WERI-Rb-1 (cell line): Measurements from ENCODE around the gene MAP7D1.

ENCODE experiments used
- DNase-seq: peaks from one replicate; pipeline ENCODE4 v3.0.0-alpha.2; 2020
- H3K27ac ChIP-seq: fragments of 250-450 bp; sonication (Bioruptor Pico); 2 replicates; pipeline ENCODE4 v1.5.1; 2020; ENCODE audit warnings: mild to moderate bottlenecking, moderate library complexity
- H3K27me3 ChIP-seq: fragments of 250-450 bp; sonication (Bioruptor Pico); 2 replicates; pipeline ENCODE4 v1.5.1; 2021; ENCODE audit warnings: mild to moderate bottlenecking, low read depth, moderate library complexity; ENCODE audit not compliant: insufficient read depth, severe bottlenecking
- H3K36me3 ChIP-seq: fragments of 250-450 bp; sonication (Bioruptor Pico); 2 replicates; pipeline ENCODE4 v1.5.1; 2020; ENCODE audit warnings: mild to moderate bottlenecking, moderate library complexity
- H3K4me3 ChIP-seq: 2 replicates; pipeline ENCODE4 v1.5.1; 2011; ENCODE audit warnings: low read depth, mild to moderate bottlenecking, control low read depth, low read length
- H3K9me3 ChIP-seq: fragments of 250-450 bp; sonication (Bioruptor Pico); 2 replicates; pipeline ENCODE4 v1.5.1; 2021; ENCODE audit warnings: mild to moderate bottlenecking, moderate library complexity; ENCODE audit not compliant: severe bottlenecking
- CTCF ChIP-seq: IDR thresholded peaks from 2 replicates; pipeline ENCODE4 v1.5.1; 2011; ENCODE audit warnings: low read depth, mild to moderate bottlenecking, control low read depth, inconsistent platforms, low read length

The MAP7D1 gene

DNA sequence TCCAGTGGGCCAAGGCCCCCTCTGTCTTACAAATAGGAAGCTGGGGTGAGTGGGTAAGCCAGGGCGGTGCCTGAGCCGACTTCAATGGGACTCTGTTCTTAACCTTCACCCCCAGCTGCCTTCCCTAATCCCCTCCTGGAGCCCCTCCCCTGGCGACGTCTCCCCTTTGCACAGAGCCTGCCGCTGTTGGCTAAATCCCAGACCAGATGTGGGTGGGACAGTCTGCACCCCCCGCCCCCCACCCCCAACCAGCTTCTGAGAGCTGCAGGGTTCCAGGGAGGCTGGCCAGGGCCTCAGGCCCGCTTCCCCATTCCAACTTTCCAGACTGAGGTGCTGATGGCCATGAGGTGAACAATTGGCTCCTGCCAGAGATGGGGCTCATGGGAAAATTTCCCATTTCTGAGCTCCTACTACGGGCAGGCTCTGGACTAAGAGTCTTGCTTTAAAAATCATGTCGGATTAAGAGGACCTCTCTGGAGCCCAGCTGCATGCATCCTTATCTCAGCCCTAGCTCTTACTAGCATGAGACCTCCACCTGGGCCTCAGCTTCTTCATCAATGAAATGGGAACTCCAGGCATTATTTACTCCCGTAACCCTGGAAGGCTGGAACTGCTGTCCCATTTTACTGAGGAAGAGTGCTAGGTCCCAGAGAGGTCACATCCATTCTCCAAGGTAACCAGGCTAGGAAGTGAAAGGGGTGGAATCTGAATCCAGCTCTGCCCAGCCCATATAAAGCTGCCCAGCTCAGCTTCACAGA, 37.3 kb upstream of the MAP7D1 start:
- no peak overlapping the region for H3K4me3 ChIP-seq
- H3K36me3 ChIP-seq = no peaks in the 10 kb centered on the region
- H3K27ac ChIP-seq = no peak overlapping the region
- H3K9me3 ChIP-seq = no peaks in the 10 kb centered on the region
- H3K27me3 ChIP-seq = no peaks in the 10 kb centered on the region
- no peak for TF ChIP-seq CTCF
- DNase-seq = peak; percentile 29

GRCh38 chr1:36119456-36119855, 36.5 kb upstream of the MAP7D1 start:
- no peak overlapping the region for H3K27ac ChIP-seq
- no peak overlapping the region for H3K4me3 ChIP-seq
- no peaks in the 10 kb centered on the region for H3K27me3 ChIP-seq
- no peaks in the 10 kb centered on the region for H3K36me3 ChIP-seq
- no peak for DNase-seq
- TF ChIP-seq CTCF = no peak
- H3K9me3 ChIP-seq = no peaks in the 10 kb centered on the region

GRCh38 chr1:36122062-36123030, 33.6 kb upstream of the MAP7D1 start:
- DNase-seq = no peak
- no peak overlapping the region for H3K4me3 ChIP-seq
- no peaks in the 10 kb centered on the region for H3K27me3 ChIP-seq
- H3K27ac ChIP-seq = no peak overlapping the region
- H3K9me3 ChIP-seq = no peaks in the 10 kb centered on the region
- no peak for TF ChIP-seq CTCF
- H3K36me3 ChIP-seq = no peaks in the 10 kb centered on the region

DNA sequence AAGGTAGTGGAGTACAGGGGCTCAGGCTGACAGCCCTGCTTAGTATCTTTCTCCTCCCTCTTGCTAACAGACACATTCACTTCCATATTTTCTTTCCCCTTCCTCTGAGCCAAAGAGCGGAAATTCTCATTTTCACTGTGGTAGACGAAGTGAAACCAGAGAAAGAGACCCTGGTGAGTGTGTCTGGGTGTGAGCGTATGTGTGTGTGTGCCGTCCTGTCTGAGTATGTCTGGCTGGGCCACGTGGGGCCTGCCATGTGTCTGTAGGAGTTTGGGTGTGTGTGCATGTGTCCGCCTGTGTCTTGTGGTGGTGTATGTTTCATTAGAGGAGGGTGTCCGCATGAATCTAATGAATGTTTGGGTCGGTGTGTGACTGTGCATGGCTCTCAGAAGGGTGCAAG, 32.6 kb upstream of the MAP7D1 start:
- no peaks in the 10 kb centered on the region for H3K36me3 ChIP-seq
- DNase-seq = no peak
- no peak overlapping the region for H3K27ac ChIP-seq
- H3K27me3 ChIP-seq = no peaks in the 10 kb centered on the region
- no peak for TF ChIP-seq CTCF
- no peak overlapping the region for H3K4me3 ChIP-seq
- no peaks in the 10 kb centered on the region for H3K9me3 ChIP-seq

DNA sequence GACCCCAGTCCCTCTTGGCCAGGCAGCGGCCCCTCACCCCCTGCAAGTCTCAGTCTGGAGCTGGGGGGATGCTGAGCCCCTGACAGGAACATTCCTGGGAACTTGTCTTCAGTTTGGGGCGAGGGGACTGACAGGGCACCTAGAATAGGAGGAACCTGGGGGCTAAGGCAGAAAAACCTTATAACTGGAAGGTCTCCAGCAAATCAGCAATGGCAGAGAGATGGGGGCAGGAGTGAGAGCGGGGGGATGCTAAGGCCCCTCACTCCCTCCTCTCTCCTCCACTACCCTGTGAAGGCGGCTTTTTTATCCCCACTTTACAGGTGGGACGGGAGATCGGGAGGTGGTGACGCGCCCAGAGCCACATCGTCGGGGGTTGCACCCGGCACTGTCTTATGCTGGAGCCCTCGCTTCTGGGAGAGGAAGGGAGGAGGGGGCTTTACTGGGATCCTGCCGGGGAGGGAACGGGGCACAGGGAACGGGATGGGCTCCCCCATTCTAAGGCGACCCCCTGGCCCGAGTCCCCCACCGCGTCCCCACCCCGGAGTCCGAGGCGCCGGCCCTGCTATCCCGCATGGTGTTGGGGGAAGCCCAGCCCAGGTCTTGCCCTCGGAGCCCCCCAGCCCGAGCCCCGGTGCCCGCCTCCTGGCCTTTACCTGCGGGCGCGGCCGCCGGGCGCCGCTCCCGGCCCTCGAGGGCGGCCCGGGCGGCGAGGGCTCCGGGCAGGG, 31.4 kb upstream of the MAP7D1 start:
- Histone ChIP-seq H3K9me3 (peaks cover 3% of the 10 kb centered on the region), H3K27ac (no peak overlapping the region), H3K4me3 (no peak overlapping the region), H3K27me3 (no peaks in the 10 kb centered on the region), H3K36me3 (no peaks in the 10 kb centered on the region)
- no peak for DNase-seq
- no peak for TF ChIP-seq CTCF
